ENCODE data around the gene BRIX1. TPM values are rescaled to one million over a fixed set of nuclear protein-coding genes. Genes with fewer than 3 reads are reported as not detected.

Gene BRIX1
- total and polyA plus RNA-seq, 2 of the 13 experiments (the other 11 are each of a cell fraction or from before 2014, with no cell fraction given) = 23.6 to 78.4 TPM

GRCh38 chr5:34915856-34916192, 313 bp downstream of the BRIX1 start (continued):
- TF ChIP-seq KLF6 (CRISPR knock-in tag; IDR thresholded peaks at IDR 0.05) (0 out of 2 replicates have a peak, but pooled peaks have one; percentile 2), ZNF607 (CRISPR knock-in tag; IDR thresholded peaks at IDR 0.05; ENCODE audit: borderline replicate concordance) (0 out of 2 replicates have a peak, but pooled peaks have one; percentile 33), SMARCC2 (IDR thresholded peaks at IDR 0.05) (no peak), KDM5A (IDR thresholded peaks at IDR 0.05; ENCODE audit: borderline replicate concordance, low read length) (peak; percentile 84), SAP130 (CRISPR knock-in tag; IDR thresholded peaks at IDR 0.05; ENCODE audit: low read depth) (no peak), ZBTB40 (IDR thresholded peaks at IDR 0.05) (no peak), ZBTB40 (CRISPR knock-in tag; IDR thresholded peaks at IDR 0.05) (no peak), POLR2A (IDR thresholded peaks at IDR 0.05; ENCODE audit: insufficient read depth in 1 of 2, low read depth in 2 of 2, low read length in 2 of 2) (no peak), STAT6 (CRISPR knock-in tag; IDR thresholded peaks at IDR 0.05; ENCODE audit: borderline replicate concordance) (no peak), ZNF335 (CRISPR knock-in tag; IDR thresholded peaks at IDR 0.05) (no peak), SMAD1 (CRISPR knock-in tag; IDR thresholded peaks at IDR 0.05; ENCODE audit: borderline replicate concordance, low read depth) (no peak), ZNF382 (CRISPR knock-in tag; IDR thresholded peaks at IDR 0.05; ENCODE audit: borderline replicate concordance) (no peak), MAFF (IDR thresholded peaks at IDR 0.05; ENCODE audit: low read depth, low read length) (no peak), ZNF224 (CRISPR knock-in tag; IDR thresholded peaks at IDR 0.05) (no peak), ERF (CRISPR knock-in tag; IDR thresholded peaks at IDR 0.05) (no peak), ZNF687 (CRISPR knock-in tag; IDR thresholded peaks at IDR 0.05) (no peak), CBX1 (IDR thresholded peaks at IDR 0.05; ENCODE audit: low read depth) (no peak)

Data from HepG2 (cell line).